BLaER1 treated with 17β-estradiol and CSF1 and Interleukin-3, amounts not matched to agents 10 nM and 100 nM (cell line): ENCODE measurements around the gene PCDH17.

Experiments used
- H3K27ac ChIP-seq, 11 experiments: shearing (Covaris generic); formaldehyde crosslinking; 2 replicates each; pipeline ENCODE4 v1.8.1; 2022
- H3K27me3 ChIP-seq, 11 experiments: shearing (Covaris generic); formaldehyde crosslinking; 2 replicates each; pipeline ENCODE4 v1.8.1; 2022
- H3K36me3 ChIP-seq, 11 experiments: shearing (Covaris generic); formaldehyde crosslinking; 2 replicates each; pipeline ENCODE4 v1.8.1; 2022
- H3K4me1 ChIP-seq, 10 experiments: shearing (Covaris generic); formaldehyde crosslinking; 2 replicates each; pipeline ENCODE4 v1.8.1; 2022
- H3K4me2 ChIP-seq, 11 experiments: shearing (Covaris generic); formaldehyde crosslinking; 2 replicates each; pipeline ENCODE4 v1.8.1; 2022
- H3K4me3 ChIP-seq, 10 experiments: shearing (Covaris generic); formaldehyde crosslinking; 2 replicates each; pipeline ENCODE4 v1.8.1; 2022
- H3K9ac ChIP-seq, 11 experiments: shearing (Covaris generic); formaldehyde crosslinking; 2 replicates each; pipeline ENCODE4 v1.8.1; 2022
- H3K9me3 ChIP-seq, 11 experiments: shearing (Covaris generic); formaldehyde crosslinking; replicated peaks in 1 of 11; 2 replicates each; pipeline ENCODE4 v1.8.1; 2022
- H4K20me1 ChIP-seq, 11 experiments: shearing (Covaris generic); formaldehyde crosslinking; 2 replicates each; pipeline ENCODE4 v1.8.1; 2022
- Cebpa-rat ChIP-seq, 11 experiments: shearing (Covaris generic); IDR thresholded peaks; 2 replicates each; pipeline ENCODE4 v1.8.1; 2022

The PCDH17 gene

DNA sequence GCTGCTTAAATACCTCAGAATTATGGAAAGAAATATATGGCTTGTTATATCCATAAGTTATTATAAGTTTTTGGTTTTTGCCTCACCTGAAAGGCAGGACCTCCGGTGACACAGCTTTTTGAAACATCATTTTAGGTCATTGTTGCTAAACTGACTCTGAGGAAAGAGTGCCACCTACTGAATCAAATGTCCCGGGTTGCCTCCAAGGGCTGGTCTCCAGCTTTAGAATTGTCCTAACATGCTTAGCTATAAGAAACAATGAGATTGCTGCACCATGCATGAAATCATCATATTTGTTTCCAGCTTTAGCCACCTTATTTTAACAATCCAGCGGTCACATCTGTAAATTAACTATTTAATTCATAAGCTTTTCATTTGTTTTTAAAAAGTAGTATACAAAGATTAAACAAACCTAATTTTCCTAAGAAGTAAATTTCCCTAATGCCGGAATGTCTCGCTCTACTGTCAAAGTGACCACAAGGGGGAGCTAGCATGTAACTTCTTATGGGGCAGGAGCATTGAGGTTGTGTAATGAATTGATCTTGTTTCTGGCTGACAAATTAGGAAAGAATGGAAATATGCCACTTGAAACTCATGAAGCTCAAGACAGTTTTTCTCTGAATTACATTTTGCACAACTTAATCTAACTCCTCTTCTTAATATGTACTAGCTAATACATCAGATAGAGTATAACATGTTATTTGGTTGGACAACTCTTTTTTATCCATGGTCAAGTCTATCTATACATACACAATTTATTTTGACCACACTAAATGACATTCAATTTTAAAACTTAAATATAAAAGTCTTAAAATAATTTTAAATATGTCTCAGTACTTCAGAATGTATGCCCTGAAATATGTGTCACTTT, 6.7 kb upstream of the PCDH17 start:
- Histone ChIP-seq H3K4me3 (no peak overlapping the region), H3K27ac (no peak overlapping the region), H3K36me3 (no peaks in the 10 kb centered on the region), H4K20me1 (no peaks in the 10 kb centered on the region; a peak in 1 of 22 replicates), H3K9ac (no peak overlapping the region), H3K27me3 (peaks cover under 1 to 5% (median 4%) of the 10 kb centered on the region in 11 experiments; a peak in 17 of 22 replicates), H3K4me1 (no peaks in the 10 kb centered on the region), H3K9me3 (peaks cover 0 to 8% (median 6%) of the 10 kb centered on the region in 11 experiments; a peak in 19 of 22 replicates), H3K4me2 (no peak overlapping the region; a peak in 1 of 22 replicates)
- TF ChIP-seq Cebpa-rat (IDR thresholded peaks at IDR 0.05), result no peak; a peak in 1 of 22 replicates

DNA sequence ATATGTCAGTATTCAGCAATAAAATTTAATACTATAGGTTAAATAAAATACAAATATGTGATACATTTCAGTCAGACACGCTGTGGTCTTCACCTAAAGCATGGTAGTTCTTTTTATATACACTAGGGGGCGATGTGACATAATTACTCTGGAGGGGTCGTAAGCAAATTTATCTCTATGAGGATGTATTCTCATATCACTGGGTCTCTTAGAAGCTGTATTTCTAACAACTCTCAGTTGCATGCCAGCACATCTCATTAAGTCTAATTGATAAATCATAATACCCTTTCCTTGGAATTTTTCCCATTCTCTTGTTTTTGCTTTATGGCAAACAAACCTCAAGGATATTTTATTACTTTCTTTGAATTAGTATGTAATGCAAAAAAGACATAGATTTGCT, 3.9 kb upstream of the PCDH17 start:
- TF ChIP-seq Cebpa-rat (IDR thresholded peaks at IDR 0.05), result no peak
- Histone ChIP-seq H3K27ac (no peak overlapping the region), H3K36me3 (no peaks in the 10 kb centered on the region), H3K9ac (no peak overlapping the region), H3K27me3 (peaks cover 24 to 34% (median 30%) of the 10 kb centered on the region in 11 experiments), H3K9me3 (peaks cover 7 to 35% (median 20%) of the 10 kb centered on the region in 11 experiments), H3K4me1 (peaks cover 0 to 15% (median 8%) of the 10 kb centered on the region in 10 experiments; a peak in 8 of 20 replicates), H4K20me1 (no peaks in the 10 kb centered on the region; a peak in 1 of 22 replicates), H3K4me3 (no peak overlapping the region), H3K4me2 (no peak overlapping the region)

DNA sequence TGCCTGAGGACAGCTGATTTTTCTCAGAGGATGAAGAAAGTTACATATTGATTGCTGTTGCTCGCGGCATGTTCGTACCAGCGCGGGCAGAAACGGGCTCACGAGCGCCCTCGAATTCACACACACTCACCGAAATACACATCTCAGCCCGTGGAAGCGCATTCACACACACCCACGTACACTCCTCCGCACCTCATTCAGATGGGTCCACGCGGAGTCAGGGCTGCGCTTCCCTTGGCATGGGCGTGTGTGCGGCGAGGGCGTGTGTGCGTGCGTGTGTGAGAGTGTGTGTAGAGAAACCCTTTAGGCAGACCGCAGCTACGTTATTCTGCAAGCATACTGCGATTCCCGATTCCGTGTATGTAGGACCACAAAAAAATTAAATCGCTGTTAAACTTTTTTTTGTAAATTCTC, 2.1 kb upstream of the PCDH17 start:
- no peak for TF ChIP-seq Cebpa-rat (IDR thresholded peaks at IDR 0.05)
- H3K4me3 ChIP-seq, result no peak overlapping the region
- H4K20me1 ChIP-seq, result no peaks in the 10 kb centered on the region; a peak in 1 of 22 replicates
- no peaks in the 10 kb centered on the region for H3K36me3 ChIP-seq
- no peak overlapping the region for H3K4me2 ChIP-seq
- peaks cover 0 to 15% (median 8%) of the 10 kb centered on the region in 10 experiments; a peak in 8 of 20 replicates for H3K4me1 ChIP-seq
- H3K9me3 ChIP-seq, result peaks cover 23 to 52% (median 38%) of the 10 kb centered on the region in 11 experiments
- peaks cover 24 to 34% (median 30%) of the 10 kb centered on the region in 11 experiments for H3K27me3 ChIP-seq
- H3K27ac ChIP-seq, result no peak overlapping the region
- no peak overlapping the region for H3K9ac ChIP-seq

DNA sequence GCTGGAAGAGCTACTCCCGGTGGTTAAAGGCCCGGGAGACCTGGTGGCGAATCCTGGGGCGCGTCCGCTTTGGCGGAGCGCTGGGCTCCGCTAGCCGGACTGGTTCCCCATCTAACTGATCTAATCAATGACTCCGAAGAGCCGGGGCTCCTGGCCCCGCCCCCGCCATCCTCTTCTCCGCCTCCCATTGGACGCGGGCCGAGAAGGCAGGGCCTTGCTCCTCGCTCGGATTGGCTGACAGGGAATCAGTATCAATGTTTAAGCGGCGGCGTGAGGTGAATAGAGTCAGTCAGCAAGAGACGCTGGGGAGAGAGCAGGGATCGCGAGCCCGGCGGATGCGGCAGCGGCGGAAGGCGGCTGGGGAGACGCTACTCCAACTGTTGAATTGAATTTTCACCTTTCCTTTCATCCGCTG, 1.7 kb upstream of the PCDH17 start:
- peaks cover 24 to 34% (median 30%) of the 10 kb centered on the region in 11 experiments for H3K27me3 ChIP-seq
- no peaks in the 10 kb centered on the region for H3K36me3 ChIP-seq
- H3K27ac ChIP-seq, result no peak overlapping the region
- no peak overlapping the region for H3K4me3 ChIP-seq
- H4K20me1 ChIP-seq, result no peaks in the 10 kb centered on the region; a peak in 1 of 22 replicates
- TF ChIP-seq Cebpa-rat (IDR thresholded peaks at IDR 0.05), result no peak
- H3K9me3 ChIP-seq, result peaks cover 28 to 57% (median 42%) of the 10 kb centered on the region in 11 experiments
- H3K4me1 ChIP-seq, result peaks cover 0 to 15% (median 8%) of the 10 kb centered on the region in 10 experiments; a peak in 8 of 20 replicates
- H3K4me2 ChIP-seq, result no peak overlapping the region
- H3K9ac ChIP-seq, result no peak overlapping the region

DNA sequence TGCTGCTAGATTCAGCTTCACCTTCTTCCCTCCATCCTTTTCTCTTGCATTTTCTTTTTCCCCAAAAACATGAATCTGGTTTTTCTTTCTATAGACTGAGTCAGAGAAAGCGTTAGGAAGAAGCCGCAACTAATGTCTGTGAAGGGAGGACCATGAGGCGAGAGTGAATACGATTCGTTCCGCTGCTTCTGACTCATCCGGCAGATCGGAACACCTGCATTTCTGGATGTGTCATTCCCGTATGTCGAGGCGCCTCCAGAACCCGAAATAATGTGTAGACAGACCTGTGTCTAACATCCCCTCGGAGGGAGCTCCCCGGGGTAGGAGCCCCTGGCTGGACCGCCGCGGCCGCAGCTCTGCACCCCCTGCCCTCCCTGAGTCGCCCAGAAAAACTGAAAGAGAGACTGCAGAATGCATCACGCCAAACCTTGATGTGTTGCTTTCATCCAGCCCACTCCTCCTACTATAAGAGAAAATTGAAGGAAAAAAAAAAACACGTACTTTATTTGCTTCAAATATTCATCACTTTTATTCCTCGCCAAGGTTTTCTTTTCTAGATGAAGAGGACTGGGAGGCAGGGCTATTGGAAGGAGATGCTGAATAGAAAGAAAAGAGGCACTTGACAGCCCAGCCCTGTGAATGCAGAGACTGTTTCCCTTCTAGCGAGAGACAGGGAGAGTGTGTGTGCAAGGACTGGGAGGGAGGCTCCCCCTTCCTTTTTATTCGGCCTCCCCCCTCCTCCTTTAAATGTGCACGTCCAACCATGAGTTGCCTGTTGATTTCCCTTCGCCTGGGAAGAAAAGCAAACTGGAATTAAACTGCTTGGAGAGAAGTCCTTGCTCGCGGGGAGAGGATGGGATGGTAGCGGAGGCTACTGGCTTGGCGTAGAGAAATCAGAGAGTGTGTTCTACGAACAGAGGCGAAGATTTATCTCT, 616 bp upstream of the PCDH17 start:
- Histone ChIP-seq H3K4me2 (peak overlapping the region; percentile 76 to 90 (median 85)), H3K36me3 (no peaks in the 10 kb centered on the region), H3K27me3 (peaks cover 24 to 34% (median 30%) of the 10 kb centered on the region in 11 experiments), H4K20me1 (no peaks in the 10 kb centered on the region; a peak in 1 of 22 replicates), H3K4me1 (peaks cover 0 to 15% (median 8%) of the 10 kb centered on the region in 10 experiments; a peak in 8 of 20 replicates), H3K27ac (no peak overlapping the region; a peak in 1 of 22 replicates), H3K4me3 (peak overlapping the region; percentile 55 to 71 (median 61)), H3K9me3 (peaks cover 29 to 58% (median 42%) of the 10 kb centered on the region in 11 experiments), H3K9ac (peak overlapping the region; percentile 16 to 70 (median 59); a peak in 19 of 22 replicates)
- no peak for TF ChIP-seq Cebpa-rat (IDR thresholded peaks at IDR 0.05)

DNA sequence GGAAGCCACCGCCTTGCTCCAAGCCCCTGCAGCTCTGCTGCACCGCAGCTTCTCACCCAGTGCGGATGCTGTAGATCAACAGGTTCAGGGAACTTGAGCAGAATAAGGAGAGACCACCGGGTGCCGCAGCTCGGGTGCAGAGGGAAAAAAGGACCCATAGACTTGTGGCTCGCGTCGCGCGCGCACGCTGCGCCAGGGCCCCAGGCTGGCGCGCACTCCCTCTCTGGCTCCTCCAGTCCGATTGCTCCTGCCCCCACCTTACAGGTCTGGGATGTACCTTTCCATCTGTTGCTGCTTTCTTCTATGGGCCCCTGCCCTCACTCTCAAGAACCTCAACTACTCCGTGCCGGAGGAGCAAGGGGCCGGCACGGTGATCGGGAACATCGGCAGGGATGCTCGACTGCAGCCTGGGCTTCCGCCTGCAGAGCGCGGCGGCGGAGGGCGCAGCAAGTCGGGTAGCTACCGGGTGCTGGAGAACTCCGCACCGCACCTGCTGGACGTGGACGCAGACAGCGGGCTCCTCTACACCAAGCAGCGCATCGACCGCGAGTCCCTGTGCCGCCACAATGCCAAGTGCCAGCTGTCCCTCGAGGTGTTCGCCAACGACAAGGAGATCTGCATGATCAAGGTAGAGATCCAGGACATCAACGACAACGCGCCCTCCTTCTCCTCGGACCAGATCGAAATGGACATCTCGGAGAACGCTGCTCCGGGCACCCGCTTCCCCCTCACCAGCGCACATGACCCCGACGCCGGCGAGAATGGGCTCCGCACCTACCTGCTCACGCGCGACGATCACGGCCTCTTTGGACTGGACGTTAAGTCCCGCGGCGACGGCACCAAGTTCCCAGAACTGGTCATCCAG, 964 bp downstream of the PCDH17 start:
- TF ChIP-seq Cebpa-rat (IDR thresholded peaks at IDR 0.05), result no peak
- Histone ChIP-seq H3K27ac (no peak overlapping the region), H4K20me1 (no peaks in the 10 kb centered on the region; a peak in 1 of 22 replicates), H3K4me2 (peak overlapping the region; percentile 76 to 90 (median 85); a peak in 20 of 22 replicates), H3K9me3 (peaks cover 29 to 58% (median 42%) of the 10 kb centered on the region in 11 experiments), H3K4me3 (peak overlapping the region in 9 of 10 experiments; percentile 55 to 71 (median 60); a peak in 11 of 20 replicates), H3K9ac (peak overlapping the region in 3 of 11 experiments; percentile 57 to 70 (median 62); a peak in 3 of 22 replicates), H3K36me3 (no peaks in the 10 kb centered on the region), H3K4me1 (peaks cover 0 to 15% (median 8%) of the 10 kb centered on the region in 10 experiments; a peak in 8 of 20 replicates), H3K27me3 (peaks cover 24 to 34% (median 30%) of the 10 kb centered on the region in 11 experiments)

DNA sequence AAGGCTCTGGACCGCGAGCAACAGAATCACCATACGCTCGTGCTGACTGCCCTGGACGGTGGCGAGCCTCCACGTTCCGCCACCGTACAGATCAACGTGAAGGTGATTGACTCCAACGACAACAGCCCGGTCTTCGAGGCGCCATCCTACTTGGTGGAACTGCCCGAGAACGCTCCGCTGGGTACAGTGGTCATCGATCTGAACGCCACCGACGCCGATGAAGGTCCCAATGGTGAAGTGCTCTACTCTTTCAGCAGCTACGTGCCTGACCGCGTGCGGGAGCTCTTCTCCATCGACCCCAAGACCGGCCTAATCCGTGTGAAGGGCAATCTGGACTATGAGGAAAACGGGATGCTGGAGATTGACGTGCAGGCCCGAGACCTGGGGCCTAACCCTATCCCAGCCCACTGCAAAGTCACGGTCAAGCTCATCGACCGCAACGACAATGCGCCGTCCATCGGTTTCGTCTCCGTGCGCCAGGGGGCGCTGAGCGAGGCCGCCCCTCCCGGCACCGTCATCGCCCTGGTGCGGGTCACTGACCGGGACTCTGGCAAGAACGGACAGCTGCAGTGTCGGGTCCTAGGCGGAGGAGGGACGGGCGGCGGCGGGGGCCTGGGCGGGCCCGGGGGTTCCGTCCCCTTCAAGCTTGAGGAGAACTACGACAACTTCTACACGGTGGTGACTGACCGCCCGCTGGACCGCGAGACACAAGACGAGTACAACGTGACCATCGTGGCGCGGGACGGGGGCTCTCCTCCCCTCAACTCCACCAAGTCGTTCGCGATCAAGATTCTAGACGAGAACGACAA, 1.8 kb downstream of the PCDH17 start:
- Histone ChIP-seq H3K27ac (no peak overlapping the region), H3K4me1 (peaks cover 0 to 15% (median 8%) of the 10 kb centered on the region in 10 experiments; a peak in 8 of 20 replicates), H3K4me2 (no peak overlapping the region), H3K9me3 (peaks cover 29 to 58% (median 42%) of the 10 kb centered on the region in 11 experiments), H4K20me1 (no peaks in the 10 kb centered on the region; a peak in 1 of 22 replicates), H3K9ac (no peak overlapping the region), H3K27me3 (peaks cover 24 to 34% (median 30%) of the 10 kb centered on the region in 11 experiments), H3K36me3 (no peaks in the 10 kb centered on the region), H3K4me3 (no peak overlapping the region)
- no peak for TF ChIP-seq Cebpa-rat (IDR thresholded peaks at IDR 0.05)
